Left lung (tissue), 10 donors: Measurements from ENCODE around the gene MCF2L2. TPM values are rescaled to one million over a fixed set of nuclear protein-coding genes. Genes with fewer than 3 reads are reported as not detected.
"Not testable (repeated sequence)": the region's sequence is repeated elsewhere in the genome, so short reads cannot be mapped to it uniquely, and the experiment has no call there.

Experiments used
- ATAC-seq: fragments of 200-7000 bp; cut with Tn5 transposase; one replicate; pipeline ENCODE4 v1.9.1; 2020; ENCODE audit warnings: moderate library complexity
- DNase-seq, 4 donors: peaks; one replicate each; pipeline ENCODE4 v3.0.0-alpha.2; 2013 to 2020
- H3K27ac ChIP-seq, 2 donors: fragments of 200-600 bp; sonication (generic) in 1 of 2; one replicate each; pipeline versions ENCODE4 v1.5.0 to v1.8.0; 2020 to 2021
- H3K27me3 ChIP-seq, 2 donors: fragments of 200-600 bp; sonication (generic) in 1 of 2; one replicate each; pipeline versions ENCODE4 v1.5.0 to v1.8.0; 2020 to 2021
- H3K36me3 ChIP-seq, 2 donors: fragments of 200-600 bp; sonication (generic) in 1 of 2; one replicate each; pipeline versions ENCODE4 v1.5.0 to v1.8.0; 2020 to 2021
- H3K4me1 ChIP-seq, 2 donors: fragments of 200-600 bp; one replicate each; pipeline ENCODE4 v1.8.0; 2021
- H3K4me3 ChIP-seq, 2 donors: fragments of 200-600 bp; sonication (generic) in 1 of 2; one replicate each; pipeline versions ENCODE4 v1.5.0 to v1.8.0; 2020 to 2021; ENCODE audit warnings: mild to moderate bottlenecking in 1 of 2
- H3K9me3 ChIP-seq, 2 donors: fragments of 200-600 bp; sonication (generic) in 1 of 2; one replicate each; pipeline versions ENCODE4 v1.5.0 to v1.8.0; 2020 to 2021
- intact Hi-C, 2 donors: fragments of 100-400 bp; cut with DNase I; formaldehyde crosslinking; loops; one replicate each; pipeline versions ENCODE4 v1.11.2 to v1.14.2; 2022
- polyA plus RNA-seq, 6 donors: library from polyadenylated mRNA; unstranded; fragments of 120-200 nt; gene quantifications; one replicate each; pipeline ENCODE4 v1.2.1, GENCODE V29; 2013; ENCODE audit not compliant: insufficient read length in 6 of 6
- total RNA-seq, 2 donors: library from RNA; stranded (reverse); fragmentation: NEBNext Ultra II Directional; extraction: Animal tissue kit (Norgen Biotek cat#: 25700); gene quantifications; one replicate each; pipeline ENCODE4 v1.2.1, GENCODE V29; 2021
- TF ChIP-seq, protein P1 (sequence below), 2 donors: fragments of 200-600 bp; sonication (generic) in 1 of 2; IDR thresholded peaks; one replicate each; pipeline versions ENCODE4 v1.5.0 to v1.8.0; 2021; ENCODE audit warnings: antibody characterized with exemption in 2 of 2
- donor health status: DM: no; HTN: yes; CAD: no.
- donor health status: DM: no; HTN: no; CAD: no.

The MCF2L2 gene
- total and polyA plus RNA-seq, 8 donors, result 0.41 to 3.5 (median 2.2) TPM

DNA sequence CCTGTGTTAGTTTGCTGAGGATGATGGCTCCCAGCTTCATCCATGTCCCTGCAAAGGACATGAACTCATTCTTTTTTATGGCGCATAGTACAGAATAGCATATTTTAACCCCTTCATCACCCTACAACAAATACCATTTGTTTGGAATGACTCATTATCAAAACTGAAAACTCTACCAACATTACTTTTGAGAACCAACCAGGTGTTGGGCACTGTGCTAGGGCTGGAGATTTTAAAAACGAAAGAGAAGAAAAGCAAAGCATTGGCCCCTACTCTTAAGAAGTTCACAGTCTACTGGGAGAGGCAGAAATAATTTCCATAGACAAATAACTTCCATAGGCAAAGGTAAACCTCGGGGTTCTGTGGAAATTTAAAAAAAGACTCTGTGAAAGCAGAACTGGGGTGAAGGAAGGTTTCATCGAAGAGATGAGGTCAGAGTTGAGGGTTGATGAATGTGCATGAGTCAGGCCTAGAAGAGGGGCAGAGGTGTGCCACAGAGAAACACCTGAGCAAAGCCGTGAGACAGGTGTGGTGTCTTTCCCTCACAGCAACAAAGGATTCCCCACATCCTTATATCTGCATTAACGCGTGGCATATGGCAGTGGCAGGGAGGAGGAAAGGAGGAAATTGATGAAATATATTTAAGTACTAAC, 51.0 kb downstream of the MCF2L2 start:
- intact Hi-C loops, result no loop called here
- DNase-seq, result no peak
- no peak overlapping the region for H3K27ac ChIP-seq
- ATAC-seq, result no peak
- no peaks in the 10 kb centered on the region for H3K27me3 ChIP-seq
- peaks cover 0 to 64% of the 10 kb centered on the region in 2 donors for H3K4me1 ChIP-seq
- H3K4me3 ChIP-seq, result no peak overlapping the region
- no peaks in the 10 kb centered on the region for H3K9me3 ChIP-seq
- H3K36me3 ChIP-seq, result no peaks in the 10 kb centered on the region
- TF ChIP-seq, protein P1, sequence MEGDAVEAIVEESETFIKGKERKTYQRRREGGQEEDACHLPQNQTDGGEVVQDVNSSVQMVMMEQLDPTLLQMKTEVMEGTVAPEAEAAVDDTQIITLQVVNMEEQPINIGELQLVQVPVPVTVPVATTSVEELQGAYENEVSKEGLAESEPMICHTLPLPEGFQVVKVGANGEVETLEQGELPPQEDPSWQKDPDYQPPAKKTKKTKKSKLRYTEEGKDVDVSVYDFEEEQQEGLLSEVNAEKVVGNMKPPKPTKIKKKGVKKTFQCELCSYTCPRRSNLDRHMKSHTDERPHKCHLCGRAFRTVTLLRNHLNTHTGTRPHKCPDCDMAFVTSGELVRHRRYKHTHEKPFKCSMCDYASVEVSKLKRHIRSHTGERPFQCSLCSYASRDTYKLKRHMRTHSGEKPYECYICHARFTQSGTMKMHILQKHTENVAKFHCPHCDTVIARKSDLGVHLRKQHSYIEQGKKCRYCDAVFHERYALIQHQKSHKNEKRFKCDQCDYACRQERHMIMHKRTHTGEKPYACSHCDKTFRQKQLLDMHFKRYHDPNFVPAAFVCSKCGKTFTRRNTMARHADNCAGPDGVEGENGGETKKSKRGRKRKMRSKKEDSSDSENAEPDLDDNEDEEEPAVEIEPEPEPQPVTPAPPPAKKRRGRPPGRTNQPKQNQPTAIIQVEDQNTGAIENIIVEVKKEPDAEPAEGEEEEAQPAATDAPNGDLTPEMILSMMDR (IDR thresholded peaks at IDR 0.05), result no peak

DNA sequence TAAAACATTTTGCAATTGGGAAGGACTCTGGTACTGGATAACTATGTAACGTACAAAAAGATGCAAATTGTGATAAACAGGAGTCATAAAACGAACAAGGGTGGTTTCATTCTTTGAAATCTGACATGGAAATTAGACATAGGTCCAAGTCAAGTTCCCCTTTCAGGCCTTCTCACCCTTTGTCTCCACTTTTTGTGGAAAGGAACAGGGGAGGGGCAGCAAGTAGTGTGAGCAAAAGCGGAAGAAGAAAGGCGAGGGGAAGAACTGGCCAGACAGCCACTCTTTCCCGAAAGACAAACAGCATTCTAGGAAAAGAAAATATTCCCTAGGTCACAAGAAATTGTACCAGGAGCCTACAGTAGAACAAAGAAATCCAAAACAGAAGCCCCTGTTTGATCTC, 52.6 kb downstream of the MCF2L2 start:
- DNase-seq, result no peak
- Histone ChIP-seq H3K27me3 (no peaks in the 10 kb centered on the region), H3K4me1 (peaks cover 3 to 65% of the 10 kb centered on the region in 2 donors), H3K36me3 (no peaks in the 10 kb centered on the region), H3K9me3 (no peaks in the 10 kb centered on the region), H3K4me3 (no peak overlapping the region), H3K27ac (peak overlapping the region in 1 of 2 donors; percentile 66)
- intact Hi-C loops, result no loop called here
- TF ChIP-seq, protein P1 (IDR thresholded peaks at IDR 0.05), result no peak
- ATAC-seq, result peak; percentile 54

DNA sequence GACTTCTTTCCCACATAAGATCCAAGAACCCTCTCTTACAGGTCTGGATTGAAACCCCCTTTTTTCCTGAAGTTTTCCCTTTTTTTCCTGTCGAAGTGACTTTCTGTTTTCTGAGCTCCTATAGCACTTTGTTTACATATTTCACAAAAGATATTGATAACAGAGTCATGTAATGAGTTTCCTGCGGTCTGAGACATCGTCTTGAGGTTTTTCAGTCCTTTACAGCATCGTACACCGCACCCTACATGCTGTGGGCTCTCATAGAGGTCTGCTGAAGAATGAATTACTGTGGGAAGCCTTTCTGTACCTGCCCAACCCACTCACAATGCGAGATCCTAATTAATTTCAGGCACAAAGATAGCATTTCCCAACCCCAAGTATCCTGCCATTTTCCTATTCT, 53.1 kb downstream of the MCF2L2 start:
- H3K4me1 ChIP-seq, result peaks cover 8 to 65% of the 10 kb centered on the region in 2 donors
- no peak for ATAC-seq
- intact Hi-C loops, result no loop called here
- no peaks in the 10 kb centered on the region for H3K9me3 ChIP-seq
- H3K4me3 ChIP-seq, result no peak overlapping the region
- no peaks in the 10 kb centered on the region for H3K27me3 ChIP-seq
- DNase-seq, result no peak
- no peaks in the 10 kb centered on the region for H3K36me3 ChIP-seq
- peak overlapping the region in 1 of 2 donors; percentile 66 for H3K27ac ChIP-seq
- TF ChIP-seq, protein P1 (IDR thresholded peaks at IDR 0.05), result no peak

DNA sequence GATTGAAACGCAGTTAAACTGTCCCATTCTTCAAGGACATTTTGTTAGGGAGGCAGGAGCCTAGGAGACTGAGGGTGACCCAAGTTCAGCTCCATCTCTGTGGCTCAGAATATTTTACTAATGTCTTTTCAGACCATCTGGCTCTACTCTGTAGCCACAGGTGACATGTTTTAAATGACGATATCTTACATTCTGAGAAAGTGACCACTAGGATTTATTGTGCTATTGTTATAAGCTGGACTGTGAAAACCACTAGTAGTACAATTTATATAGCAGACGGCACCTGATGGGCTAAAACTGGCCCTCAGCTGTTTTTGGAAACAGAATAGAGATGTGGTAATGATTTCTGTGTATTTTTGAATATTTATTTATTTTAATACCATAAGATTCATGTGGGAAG, 55.5 kb downstream of the MCF2L2 start:
- Histone ChIP-seq H3K4me1 (peaks cover 14 to 72% of the 10 kb centered on the region in 2 donors), H3K36me3 (no peaks in the 10 kb centered on the region), H3K4me3 (no peak overlapping the region), H3K27me3 (no peaks in the 10 kb centered on the region), H3K9me3 (no peaks in the 10 kb centered on the region), H3K27ac (no peak overlapping the region)
- TF ChIP-seq, protein P1 (IDR thresholded peaks at IDR 0.05), result no peak
- DNase-seq (no peak), ATAC-seq (no peak)
- intact Hi-C loops, result no loop called here

DNA sequence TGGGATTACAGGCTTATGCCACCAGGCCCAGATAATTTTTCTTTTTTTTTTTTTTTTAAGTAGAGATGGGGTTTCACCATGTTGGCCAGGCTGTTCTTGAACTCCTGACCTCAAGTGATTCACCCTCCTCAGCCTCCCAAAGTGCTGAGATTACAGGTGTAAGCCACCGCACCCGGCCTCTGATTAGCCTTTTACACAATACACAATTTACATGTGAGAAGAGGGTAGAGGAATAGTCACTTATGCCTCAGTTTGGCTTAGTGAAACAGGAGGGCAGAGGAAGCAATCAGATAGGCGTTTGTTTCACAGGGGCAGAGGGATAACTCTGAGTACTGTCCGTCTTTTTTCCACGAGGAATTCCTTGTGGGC, 56.8 kb downstream of the MCF2L2 start:
- ATAC-seq, intact Hi-C loops: not testable (repeated sequence)
- H3K4me1 ChIP-seq, result peaks cover 14 to 58% of the 10 kb centered on the region in 2 donors

DNA sequence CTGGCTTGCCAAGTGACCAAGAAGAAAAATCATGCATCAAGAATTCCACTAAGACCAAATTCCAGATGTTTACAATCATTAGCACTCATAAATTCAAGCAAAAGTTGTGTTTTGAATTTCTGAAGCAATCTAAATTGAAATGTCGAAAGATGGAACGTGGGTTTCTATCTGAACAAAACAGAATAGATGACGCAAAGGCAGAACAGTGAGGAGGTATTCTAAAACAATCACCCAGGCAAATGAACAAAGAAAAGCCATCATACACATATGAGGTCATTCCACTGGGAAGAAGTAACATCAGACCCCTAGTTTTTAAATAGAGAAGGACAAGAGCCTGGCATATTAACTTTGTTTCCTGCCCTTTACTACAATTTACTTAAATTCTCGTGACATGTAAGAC, 58.0 kb downstream of the MCF2L2 start:
- Histone ChIP-seq H3K9me3 (no peaks in the 10 kb centered on the region), H3K4me1 (peaks cover 14 to 48% of the 10 kb centered on the region in 2 donors), H3K27ac (peak overlapping the region; percentile 18 to 70), H3K36me3 (no peaks in the 10 kb centered on the region), H3K4me3 (no peak overlapping the region), H3K27me3 (no peaks in the 10 kb centered on the region)
- intact Hi-C loops, result no loop called here
- TF ChIP-seq, protein P1 (IDR thresholded peaks at IDR 0.05), result no peak
- no peak for DNase-seq
- peak; percentile 15 for ATAC-seq

More for the DNA sequence above, 56.8 kb downstream of the MCF2L2 start:
- not testable (repeated sequence) for H3K36me3 ChIP-seq, H3K9me3 ChIP-seq, H3K27me3 ChIP-seq, DNase-seq, H3K4me3 ChIP-seq
- H3K27ac ChIP-seq, result peak overlapping the region in 1 of 2 donors; percentile 70
